ENCODE measurements around the gene CHAD.
"Not testable (repeated sequence)": the region's sequence is repeated elsewhere in the genome, so short reads cannot be mapped to it uniquely, and the experiment has no call there.

Gene CHAD

GRCh38 chr17:50472761-50473161 is 4.1 kb upstream of the CHAD start:
- DNase-seq, result not testable (repeated sequence)

DNA sequence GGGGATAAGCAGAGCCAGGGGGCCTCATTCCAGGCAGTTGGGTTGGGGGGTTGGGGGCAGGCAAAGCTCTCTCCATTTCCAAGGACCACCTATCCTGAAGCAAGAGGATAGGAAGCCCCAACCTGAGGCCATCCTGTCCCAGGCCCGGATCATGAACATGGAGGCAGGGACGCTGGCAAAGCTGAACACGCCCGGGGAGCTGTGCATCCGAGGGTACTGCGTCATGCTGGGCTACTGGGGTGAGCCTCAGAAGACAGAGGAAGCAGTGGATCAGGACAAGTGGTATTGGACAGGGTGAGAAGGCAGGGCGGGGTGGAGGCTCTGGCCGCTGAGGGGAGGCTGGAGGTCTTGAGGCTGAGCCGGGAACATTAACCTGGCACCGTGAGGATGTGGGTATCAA is 3.6 kb upstream of the CHAD start:
- DNase-seq, result no peak

DNA sequence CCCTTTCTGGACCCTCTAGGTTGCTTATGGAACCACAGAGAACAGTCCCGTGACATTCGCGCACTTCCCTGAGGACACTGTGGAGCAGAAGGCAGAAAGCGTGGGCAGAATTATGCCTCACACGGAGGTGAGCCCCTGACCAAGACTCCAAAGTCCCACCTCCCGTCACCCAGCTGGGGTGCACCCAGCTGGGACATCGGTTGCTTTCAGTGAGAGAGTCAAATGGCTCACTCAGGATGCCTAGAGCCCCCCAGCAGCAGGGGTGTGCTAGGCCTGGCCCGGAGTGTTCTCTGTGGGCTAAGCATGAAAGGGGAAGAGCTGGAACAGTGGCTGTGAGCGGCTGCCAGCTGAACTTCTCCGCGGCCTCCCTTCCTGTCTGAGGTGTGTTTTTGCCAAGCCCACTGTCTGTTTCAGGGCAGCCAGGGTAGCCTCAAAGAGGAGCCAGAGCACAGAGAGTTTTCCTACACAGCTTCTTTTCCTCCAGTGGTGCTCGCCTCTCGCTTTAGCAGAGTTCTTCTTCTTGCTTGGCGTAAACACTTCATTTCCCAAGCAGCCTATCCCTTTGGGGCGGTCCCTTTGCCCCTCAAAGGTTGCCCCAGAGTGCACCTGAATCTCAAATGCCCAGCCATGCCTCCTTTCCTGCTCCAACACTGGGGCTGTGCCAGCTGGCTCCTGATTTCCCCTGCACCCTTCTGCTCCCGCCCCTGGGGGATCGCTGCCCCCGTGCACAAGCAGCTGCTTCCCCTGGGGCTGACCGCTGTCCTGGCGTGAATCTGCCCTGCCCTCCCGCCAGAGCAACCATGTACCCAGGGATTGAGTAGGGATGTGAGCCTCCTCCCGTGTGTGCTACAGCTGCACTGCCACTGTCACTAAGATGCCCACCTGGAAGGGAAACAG is 2.6 kb upstream of the CHAD start:
- DNase-seq, result no peak

- DNase-seq, result no peak
Observed at GRCh38 chr17:50470426-50470825, 1.7 kb upstream of the CHAD start.

- no peak for DNase-seq
Observed at GRCh38 chr17:50469671-50470305, 1.1 kb upstream of the CHAD start.

GRCh38 chr17:50469208-50469605 is 527 bp upstream of the CHAD start:
- DNase-seq, result no peak

- no peak for DNase-seq
Observed at GRCh38 chr17:50467855-50468303, 801 bp downstream of the CHAD start.

GRCh38 chr17:50467114-50467854 is 1.4 kb downstream of the CHAD start:
- DNase-seq, result no peak

- no peak for DNase-seq
Observed at GRCh38 chr17:50466371-50467113, 2.1 kb downstream of the CHAD start.

- no peak for DNase-seq
Observed at GRCh38 chr17:50465635-50466034, 3.0 kb downstream of the CHAD start.

DNA sequence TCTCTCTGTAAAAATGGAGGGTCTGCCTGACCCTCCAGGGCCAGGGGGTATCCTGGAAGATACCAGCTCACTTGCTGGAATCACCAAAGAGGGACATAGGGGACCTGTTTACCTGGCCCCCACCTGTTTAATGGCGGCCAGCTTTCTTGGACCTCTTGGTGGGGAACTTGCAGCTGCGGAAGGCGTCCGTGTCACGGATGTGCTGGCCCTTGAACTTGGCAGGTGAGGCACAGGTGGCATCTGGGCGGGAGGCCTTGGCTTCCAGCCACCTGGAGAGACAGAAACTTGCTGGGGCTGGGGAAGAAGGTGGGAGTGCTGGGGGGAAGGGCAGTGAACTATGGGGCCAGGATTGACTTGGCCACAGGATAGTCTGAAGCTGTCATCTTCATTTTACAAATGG is 3.5 kb downstream of the CHAD start:
- DNase-seq, result no peak

- DNase-seq, result no peak
Observed at GRCh38 chr17:50464736-50465135, 3.9 kb downstream of the CHAD start.

GRCh38 chr17:50464121-50464520 is 4.6 kb downstream of the CHAD start:
- no peak for DNase-seq

- DNase-seq, result no peak
Observed at GRCh38 chr17:50462446-50462845, 6.2 kb downstream of the CHAD start.

GRCh38 chr17:50461550-50462132 is 7.0 kb downstream of the CHAD start:
- no peak for DNase-seq

DNA sequence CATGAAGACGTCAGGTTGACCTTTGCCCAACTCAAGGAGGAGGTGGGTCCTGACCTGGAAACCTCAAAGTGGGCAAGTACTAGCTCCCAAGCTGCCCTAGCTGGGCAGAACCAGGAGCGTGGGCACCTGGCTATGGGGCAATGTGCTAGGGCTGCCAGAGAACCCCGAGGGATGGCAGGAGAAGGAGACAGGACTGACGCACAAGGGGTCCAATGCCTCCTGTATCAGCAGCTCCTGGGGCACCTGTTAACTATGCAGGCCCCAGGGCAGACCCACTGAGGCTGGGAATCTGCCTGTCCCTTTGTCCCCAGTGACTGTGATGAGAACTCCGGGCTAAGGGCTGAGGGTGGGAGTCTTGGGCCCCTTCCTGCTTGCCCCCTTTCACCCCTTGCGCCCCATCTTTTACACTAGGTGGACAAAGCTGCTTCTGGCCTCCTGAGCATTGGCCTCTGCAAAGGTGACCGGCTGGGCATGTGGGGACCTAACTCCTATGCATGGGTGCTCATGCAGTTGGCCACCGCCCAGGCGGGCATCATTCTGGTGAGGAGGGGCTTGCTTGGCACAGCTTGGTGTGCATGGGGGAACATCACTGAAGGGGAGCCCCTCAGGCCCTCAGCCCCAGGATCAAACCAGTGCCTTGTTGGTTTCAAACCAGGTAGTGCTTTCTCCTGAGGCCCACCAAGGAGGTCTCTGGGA is 7.7 kb downstream of the CHAD start:
- no peak for DNase-seq

GRCh38 chr17:50459756-50460155 is 8.9 kb downstream of the CHAD start:
- DNase-seq, result no peak

- no peak for DNase-seq
Observed at GRCh38 chr17:50458701-50459676, 9.7 kb downstream of the CHAD start.

GRCh38 chr17:50458270-50458669 is 10.4 kb downstream of the CHAD start:
- no peak for DNase-seq

DNA sequence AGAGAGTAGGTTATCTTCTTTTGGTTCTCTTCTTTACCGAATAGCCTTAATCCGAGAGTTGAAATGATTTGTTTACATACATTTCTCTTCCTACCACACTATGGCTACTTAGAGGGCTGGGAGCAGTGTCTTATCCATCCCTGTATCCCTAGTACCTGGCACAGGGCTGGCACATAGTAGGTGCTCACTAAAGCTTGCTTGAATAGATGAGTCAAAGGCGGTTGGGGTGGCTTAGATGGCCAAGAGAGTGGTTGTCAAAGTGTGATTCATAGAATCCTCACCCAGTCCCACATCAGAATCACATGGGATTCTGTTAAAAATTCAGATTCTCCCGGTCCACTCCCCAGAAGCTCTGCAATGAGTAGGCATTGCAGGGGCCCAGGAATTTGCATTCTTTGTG is 11.1 kb downstream of the CHAD start:
- no peak for DNase-seq

DNA sequence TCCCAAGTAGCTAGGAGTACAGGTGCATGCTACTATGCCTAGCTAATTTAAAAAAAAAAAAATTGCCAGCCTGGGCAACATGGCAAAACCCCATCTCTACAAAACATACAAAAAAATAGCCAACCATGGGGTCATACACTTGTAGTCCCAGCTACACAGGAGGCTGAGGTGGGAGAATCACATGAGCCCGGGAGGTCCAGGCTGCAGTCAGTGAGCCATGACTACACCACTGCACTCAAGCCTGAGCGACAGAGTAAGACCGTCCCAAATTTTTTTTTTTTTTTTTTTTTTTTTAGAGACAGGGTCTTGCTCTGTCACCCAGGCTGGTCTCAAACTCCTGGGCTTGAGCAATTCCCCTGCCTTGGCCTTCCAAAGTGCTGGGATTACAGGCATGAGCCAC is 14.8 kb downstream of the CHAD start:
- no peak for DNase-seq

Data from activated CD8-positive, alpha-beta memory T cell treated with anti-CD3 and anti-CD28 coated beads, Interleukin-2, amount 50 U/mL, for 48 hours (primary cell).